CD4-positive, alpha-beta T cell treated with Interleukin-6 at 100 ng/mL for 8 hours (primary cell): ENCODE results near the gene PSAPL1.
"Not testable (repeated sequence)": the region's sequence is repeated elsewhere in the genome, so short reads cannot be mapped to it uniquely, and the experiment has no call there.

Experiments
- DNase-seq: peaks from one replicate; pipeline ENCODE4 v3.0.0-alpha.2; 2020; ENCODE audit warnings: mixed read lengths, low spot score

The PSAPL1 gene

DNA sequence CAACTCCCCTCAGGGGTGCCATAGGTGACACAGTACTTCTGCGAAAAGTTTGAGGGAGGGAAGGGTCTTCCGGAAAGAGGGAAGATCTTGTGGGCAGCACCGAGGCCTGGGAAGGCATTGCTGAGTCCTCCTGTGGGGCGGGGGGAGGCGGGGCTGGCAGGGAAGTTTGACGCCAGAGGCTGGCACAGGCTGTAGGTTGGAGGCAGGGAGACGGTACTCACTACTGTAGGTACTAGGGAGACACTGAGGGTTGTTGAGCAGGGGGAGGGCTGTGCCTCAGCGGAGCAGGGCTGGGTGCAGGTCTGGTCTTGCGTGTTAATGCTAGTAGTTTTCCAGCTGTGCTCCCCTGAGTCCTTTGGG is 23.3 kb upstream of the PSAPL1 start:
- DNase-seq: no peak

DNA sequence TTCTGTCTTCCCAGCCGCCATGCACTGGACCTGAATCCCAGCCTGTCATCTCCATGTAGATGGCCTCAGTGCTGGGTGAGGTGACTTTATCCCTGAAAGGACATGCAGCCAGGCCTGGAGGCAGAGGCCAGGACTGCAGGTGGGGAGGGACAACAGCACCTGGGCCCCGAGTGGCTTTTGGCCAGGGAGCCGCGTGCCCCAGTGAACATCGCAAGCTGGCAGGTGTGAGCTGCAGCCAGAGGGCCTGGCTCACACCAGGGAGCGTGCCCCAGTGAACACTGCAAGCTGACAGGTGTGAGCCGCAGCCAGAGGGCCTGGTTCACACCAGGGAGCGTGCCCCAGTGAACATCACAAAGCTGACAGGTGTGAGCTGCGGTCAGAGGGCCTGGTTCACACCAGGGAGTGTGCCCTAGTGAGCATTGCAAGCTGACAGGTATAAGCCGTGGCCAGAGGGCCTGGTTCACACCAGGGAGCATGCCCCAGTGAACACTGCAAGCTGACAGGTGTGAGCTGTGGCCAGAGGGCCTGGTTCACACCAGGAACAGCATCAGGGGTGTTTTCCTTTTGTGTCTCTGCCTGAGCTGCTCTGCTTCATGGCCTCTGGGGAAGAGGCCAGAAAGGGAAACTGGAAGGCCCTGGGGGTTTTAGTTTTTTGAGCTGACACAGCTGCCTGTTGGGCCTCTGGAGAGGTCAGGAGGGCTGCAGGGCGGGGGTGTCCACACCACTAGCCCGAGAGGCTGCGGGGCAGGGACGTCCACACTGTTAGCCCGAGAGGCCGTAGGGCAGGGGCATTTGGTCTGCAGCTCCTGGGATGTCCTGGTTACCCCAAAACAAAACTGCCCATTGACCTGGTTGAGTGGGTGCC is 22.7 kb upstream of the PSAPL1 start:
- no peak for DNase-seq

DNA sequence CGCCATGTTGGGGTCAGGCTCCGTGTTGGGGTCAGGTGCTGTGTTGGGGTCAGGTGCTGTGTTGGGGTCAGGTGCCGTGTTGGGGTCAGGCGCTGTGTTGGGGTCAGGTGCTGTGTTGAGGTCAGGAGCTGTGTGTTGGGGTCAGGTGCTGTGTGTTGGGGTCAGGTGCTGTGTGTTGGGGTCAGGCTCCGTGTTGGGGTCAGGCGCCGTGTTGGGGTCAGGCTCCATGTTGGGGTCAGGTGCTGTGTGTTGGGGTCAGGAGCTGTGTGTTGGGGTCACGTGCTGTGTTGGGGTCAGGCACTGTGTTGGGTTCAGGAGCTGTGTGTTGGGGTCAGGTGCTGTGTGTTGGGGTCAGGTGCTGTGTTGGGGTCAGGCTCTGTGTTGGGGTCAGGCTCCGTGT is 18.1 kb upstream of the PSAPL1 start:
- not testable (repeated sequence) for DNase-seq

DNA sequence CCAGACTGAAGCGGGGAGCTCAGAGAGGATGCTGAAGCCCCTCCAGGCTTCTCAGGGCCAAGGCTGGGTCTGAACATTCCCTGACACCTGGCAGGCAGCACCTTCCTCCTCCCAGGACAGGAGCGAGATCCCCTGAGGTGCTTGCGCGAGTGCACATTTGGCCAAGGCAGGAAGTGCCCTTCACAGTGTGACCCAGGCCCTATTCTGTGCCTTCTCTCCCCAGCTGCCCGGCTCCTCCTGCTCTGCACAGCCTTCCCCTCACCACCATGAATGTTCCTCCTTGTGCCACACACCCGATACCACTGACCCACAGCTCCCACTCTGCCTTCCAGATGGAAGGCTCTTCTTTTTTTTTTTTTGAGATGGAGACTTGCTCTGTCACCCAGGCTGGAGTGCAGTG is 17.1 kb upstream of the PSAPL1 start:
- no peak for DNase-seq

DNA sequence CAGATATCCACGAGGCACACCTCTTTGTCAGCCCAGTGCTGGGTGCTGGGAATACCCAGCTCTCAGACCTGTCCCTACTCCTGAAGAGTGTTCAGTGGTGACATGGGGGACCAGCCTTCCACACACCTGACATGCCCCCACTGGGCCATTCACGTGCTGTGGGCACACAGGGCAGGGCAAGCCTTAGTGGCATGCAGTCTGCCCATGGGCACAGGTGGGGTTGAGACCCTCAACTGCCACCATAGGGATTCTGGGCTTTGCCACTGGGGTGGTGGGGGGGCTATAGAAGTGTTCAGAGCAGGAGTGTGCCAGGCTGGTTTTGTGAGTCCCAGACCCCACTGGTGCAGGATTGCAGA is 16.7 kb upstream of the PSAPL1 start:
- DNase-seq: no peak

DNA sequence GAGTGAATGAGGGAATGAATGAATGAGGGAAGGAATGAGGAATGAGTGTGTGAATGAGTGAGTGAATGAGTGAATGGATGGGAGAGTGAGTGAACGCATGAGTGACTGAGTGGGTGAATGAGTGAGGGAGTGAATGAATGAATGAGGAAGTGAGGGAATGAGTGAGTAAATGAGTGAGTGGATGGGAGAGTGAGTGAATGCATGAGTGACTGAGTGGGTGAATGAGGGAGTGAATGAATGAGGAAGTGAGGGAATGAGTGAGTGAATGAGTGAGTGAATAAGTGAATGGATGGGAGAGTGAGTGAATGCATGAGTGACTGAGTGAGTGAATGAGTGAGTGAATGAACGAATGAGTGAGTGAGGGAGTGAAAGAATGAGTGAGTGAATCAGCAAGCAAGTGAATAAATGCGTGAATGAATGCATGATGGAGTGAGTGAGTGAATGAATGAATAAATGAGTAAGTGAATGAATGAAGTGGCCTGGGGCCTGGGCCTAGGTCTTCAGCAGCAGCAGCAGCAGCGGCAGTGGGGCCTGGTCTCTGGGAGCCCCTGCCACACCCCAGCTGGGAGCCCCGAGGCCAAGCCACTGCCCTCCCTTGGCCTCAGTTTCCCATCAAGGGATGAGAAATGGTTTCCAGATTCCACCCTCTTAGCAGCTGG is 16.2 kb upstream of the PSAPL1 start:
- no peak for DNase-seq

- no peak for DNase-seq
These were observed 13.3 kb upstream of the PSAPL1 start for GRCh38 chr4:7448036-7448435.

- no peak for DNase-seq
These were observed 12.5 kb upstream of the PSAPL1 start for GRCh38 chr4:7447236-7447635.

GRCh38 chr4:7444731-7445130 is 10.0 kb upstream of the PSAPL1 start:
- DNase-seq: no peak

- no peak for DNase-seq
These were observed 9.6 kb upstream of the PSAPL1 start for GRCh38 chr4:7444314-7444713.

- DNase-seq: no peak
These were observed 7.9 kb upstream of the PSAPL1 start for GRCh38 chr4:7442574-7443162.

GRCh38 chr4:7441201-7441600 is 6.5 kb upstream of the PSAPL1 start:
- no peak for DNase-seq

- DNase-seq: no peak
These were observed 5.0 kb upstream of the PSAPL1 start for GRCh38 chr4:7439699-7440098.

DNA sequence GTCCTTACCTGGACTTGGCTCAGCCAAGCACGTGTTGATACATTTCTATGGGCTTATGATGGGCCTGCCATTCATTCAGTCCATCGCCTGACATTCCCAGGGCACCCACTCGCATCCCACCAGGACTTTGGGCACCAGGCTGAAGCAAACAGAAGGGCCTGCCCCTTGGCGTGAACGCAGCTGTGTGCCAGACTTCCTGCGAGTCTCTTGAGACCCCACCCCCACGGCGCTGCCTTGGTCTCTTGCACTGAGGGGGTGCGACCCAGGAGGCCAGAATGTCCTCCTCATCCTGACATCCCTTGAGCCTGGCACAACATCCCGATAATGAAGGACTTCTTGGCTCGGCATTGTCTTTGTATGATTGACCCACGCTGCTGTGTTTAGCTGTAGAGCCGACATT is 1.5 kb upstream of the PSAPL1 start:
- DNase-seq: no peak

DNA sequence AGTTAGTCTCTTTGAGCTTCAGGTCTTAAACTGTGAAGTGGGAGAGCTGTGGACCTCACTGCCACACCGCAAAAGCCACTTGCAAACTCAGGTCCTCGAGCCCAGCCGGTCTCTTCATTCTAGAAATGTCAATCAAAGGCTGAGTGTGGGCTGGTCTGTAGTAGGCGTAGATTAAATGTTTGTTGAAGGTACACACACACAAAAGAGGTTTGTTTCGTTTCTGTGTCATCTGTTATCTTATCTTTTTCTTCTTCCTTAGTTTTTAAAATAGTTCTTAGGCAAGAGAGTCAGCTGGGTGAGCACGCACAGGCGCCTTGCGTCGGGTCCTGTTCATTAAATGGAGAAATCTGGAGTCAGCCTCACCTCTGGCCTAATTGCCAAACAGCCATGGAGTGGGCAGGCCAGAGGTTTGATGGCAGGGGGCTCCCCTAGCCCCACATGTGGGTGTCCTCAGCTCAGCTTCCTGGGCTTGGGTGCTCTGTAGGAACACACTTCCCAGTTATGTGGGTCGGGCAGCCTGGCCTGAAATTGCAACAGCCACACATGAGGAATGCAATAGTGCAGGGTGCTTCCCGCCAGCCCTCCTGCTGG is 836 bp upstream of the PSAPL1 start:
- DNase-seq: no peak

- DNase-seq: no peak
These were observed 477 bp downstream of the PSAPL1 start for GRCh38 chr4:7434141-7434765.

- no peak for DNase-seq
These were observed 1.2 kb downstream of the PSAPL1 start for GRCh38 chr4:7433376-7434140.

DNA sequence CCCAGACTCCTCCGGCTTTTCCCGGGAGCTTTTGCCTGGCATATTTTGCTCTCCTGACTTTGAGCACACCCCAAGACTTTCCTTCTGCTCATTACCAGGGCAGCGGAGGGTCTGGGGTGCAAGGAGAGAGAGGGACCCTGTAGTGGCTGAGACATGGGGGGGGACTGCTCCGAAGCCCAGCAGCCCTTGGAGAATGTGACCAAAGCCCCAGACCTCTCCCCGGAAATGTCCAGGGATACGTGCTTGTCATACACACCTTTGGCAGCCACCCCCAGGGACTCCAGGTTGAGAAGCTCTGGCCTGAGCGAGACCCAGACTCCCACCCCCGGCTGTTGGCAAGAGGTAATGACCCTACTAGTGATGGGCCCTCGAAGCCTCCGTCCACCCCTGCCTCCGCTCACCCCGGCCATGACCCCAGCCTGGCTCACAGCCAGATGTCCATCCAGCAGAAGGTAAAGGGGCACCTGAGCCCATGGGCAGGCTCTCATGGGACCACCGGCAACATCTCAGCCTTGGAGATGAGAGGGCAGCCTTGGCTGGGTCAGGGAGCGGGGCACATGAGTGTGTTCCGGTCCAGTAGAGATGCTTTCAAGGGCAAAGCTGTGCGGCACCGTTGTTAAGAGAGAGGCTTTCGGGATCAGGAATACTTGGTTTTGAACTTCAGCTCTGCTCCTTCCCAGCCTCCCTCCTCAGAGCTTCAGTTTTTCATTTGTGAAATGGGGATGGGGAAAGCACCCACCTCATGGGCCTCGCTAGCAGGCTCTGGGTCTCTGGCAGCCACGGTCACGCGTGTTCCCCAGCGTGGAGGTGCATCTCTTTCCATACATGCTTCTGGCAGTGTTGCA is 2.0 kb downstream of the PSAPL1 start:
- DNase-seq: no peak

DNA sequence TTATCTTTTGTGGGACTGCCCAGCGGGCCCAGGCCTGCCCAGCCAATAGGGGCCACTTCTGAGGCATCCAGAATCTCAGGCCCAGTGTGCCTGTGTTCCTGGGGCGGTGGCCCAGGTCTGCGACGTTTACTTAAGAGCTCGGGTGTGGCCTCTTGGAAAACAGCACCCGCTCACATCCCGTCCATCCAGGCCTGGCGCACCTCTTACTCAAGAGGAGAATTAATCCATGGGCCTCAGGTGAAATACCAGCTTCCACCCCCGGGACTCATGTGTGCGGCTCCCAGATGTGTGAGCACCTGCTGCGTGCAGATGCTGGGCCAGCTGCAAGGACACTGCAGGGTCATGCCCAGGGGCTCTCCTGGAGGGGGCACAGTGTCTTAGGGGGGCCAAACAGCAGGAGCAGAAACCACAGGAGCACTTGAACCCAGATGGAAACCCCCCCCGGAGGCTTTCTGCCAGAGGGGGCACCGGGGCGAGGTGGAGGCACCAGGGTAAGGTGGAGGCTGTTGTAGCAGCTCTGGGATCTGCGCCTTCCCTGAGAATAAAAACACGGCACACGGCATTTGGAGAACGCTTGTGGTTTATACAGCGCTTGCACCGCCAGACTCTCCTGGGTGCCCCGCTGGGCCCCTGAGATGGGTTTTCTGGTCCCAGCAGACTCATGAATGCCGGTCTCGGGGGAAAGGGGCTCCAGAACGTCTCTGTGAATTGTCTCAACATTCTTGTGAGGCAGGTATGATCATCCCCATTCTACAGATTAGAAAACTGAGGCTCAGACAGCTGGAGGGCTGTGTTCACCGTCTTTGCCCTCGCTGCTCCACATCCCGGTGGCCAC is 2.8 kb downstream of the PSAPL1 start:
- DNase-seq: no peak
